A673 (cell line): Measurements from ENCODE around the gene IPPK. TPM values are rescaled to one million over a fixed set of nuclear protein-coding genes. Genes with fewer than 3 reads are reported as not detected.

Experiments
- BruUV-seq: library from RNA; stranded (reverse); fragments of 400-500 nt; replicated peaks from 2 replicates; lab custom pipeline; 2021; lab: Mats Ljungman, UMichigan
- CTCF ChIA-PET: fragments of 300-600 bp; sonication (Branson Sonifier 250); formaldehyde crosslinking; loops from one replicate; lab custom pipeline; 2022; ENCODE audit warnings: antibody characterized with exemption; lab: Charles Lee
- POLR2A ChIA-PET: fragments of 300-600 bp; sonication (Branson Sonifier 250); formaldehyde crosslinking; loops from one replicate; lab custom pipeline; 2022; ENCODE audit warnings: antibody characterized with exemption; ENCODE audit not compliant: low non-redundant PET; lab: Charles Lee
- DNase-seq: peaks from one replicate; pipeline ENCODE4 v3.0.0-alpha.2; 2015; ENCODE audit warnings: low spot score
- H3K27ac ChIP-seq: fragments of 200-600 bp; sonication (generic); 2 replicates; pipeline ENCODE4 v1.5.1; 2016; ENCODE audit warnings: mixed run types, low read depth, mild to moderate bottlenecking, mixed read lengths, antibody characterized with exemption, low read length; ENCODE audit not compliant: poor library complexity, severe bottlenecking
- H3K27me3 ChIP-seq: fragments of 200-600 bp; sonication (generic); replicated peaks from 2 replicates; pipeline ENCODE4 v1.6.1; 2017; ENCODE audit warnings: mixed run types, low read depth, mild to moderate bottlenecking, mixed read lengths, antibody characterized with exemption, low read length; ENCODE audit not compliant: insufficient read depth, poor library complexity
- H3K36me3 ChIP-seq: fragments of 200-600 bp; sonication (generic); 2 replicates; pipeline ENCODE4 v1.6.1; 2016; ENCODE audit warnings: mixed run types, mild to moderate bottlenecking, mixed read lengths, antibody characterized with exemption, low read length; ENCODE audit not compliant: insufficient read depth, poor library complexity, severe bottlenecking
- H3K4me1 ChIP-seq: fragments of 200-600 bp; sonication (generic); 2 replicates; pipeline ENCODE4 v1.6.1; 2017; ENCODE audit warnings: mixed run types, mild to moderate bottlenecking, mixed read lengths, antibody characterized with exemption, low read length; ENCODE audit not compliant: insufficient read depth, poor library complexity, severe bottlenecking
- H3K4me3 ChIP-seq: fragments of 200-600 bp; sonication (generic); 2 replicates; pipeline ENCODE4 v1.5.1; 2016; ENCODE audit warnings: low read depth, mixed run types, mild to moderate bottlenecking, mixed read lengths, low read length; ENCODE audit not compliant: poor library complexity, severe bottlenecking
- H3K9me3 ChIP-seq: fragments of 200-600 bp; sonication (generic); 2 replicates; pipeline ENCODE4 v1.6.1; 2016; ENCODE audit warnings: mixed run types, low read depth, mild to moderate bottlenecking, mixed read lengths, antibody characterized with exemption, low read length; ENCODE audit not compliant: poor library complexity, severe bottlenecking
- EZH2 ChIP-seq: fragments of 200-600 bp; sonication (generic); IDR thresholded peaks from 2 replicates; pipeline ENCODE4 v1.6.1; 2017; ENCODE audit warnings: borderline replicate concordance, low read depth, mild to moderate bottlenecking, mixed read lengths, antibody characterized with exemption, low read length; ENCODE audit not compliant: poor library complexity, severe bottlenecking
- intact Hi-C: fragments of 100-400 bp; cut with micrococcal nuclease; formaldehyde crosslinking; loops from one replicate; pipeline ENCODE4 v1.10.0; 2022; ENCODE audit not compliant: unreplicated experiment
- total RNA-seq: library from RNA; stranded (reverse); gene quantifications from 2 replicates; pipeline ENCODE4 v1.2.3, GENCODE V29; 2021
- TF ChIP-seq, protein P1 (sequence below): fragments of 300-800, 200-600 bp; sonication (generic); conservative IDR thresholded peaks from 2 replicates; pipeline ENCODE4 v1.5.1; 2017; ENCODE audit warnings: low read depth, mild to moderate bottlenecking, antibody characterized with exemption, low read length, moderate library complexity, mixed read lengths

IPPK gene
- total RNA-seq, 1 experiment from 2014 or later: 14.0 TPM

DNA sequence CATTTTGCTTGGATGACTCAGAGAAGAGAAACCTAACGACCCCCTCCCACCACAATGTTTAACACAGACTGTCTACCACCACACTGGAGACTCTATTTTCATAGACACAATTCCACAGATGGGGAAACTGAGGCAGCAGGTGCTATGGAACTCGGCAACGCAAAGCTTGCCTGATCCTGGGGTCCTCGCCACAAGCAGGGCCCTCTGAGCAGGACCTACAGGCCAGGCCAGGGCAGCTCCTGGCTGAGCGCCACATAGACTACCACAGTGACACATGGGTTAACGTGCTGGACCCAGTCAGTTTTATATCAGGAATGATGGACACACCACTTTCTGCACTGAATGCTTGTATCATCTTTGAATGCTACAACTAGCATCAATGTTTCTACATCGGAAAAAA, 11.8 kb downstream of the IPPK start:
- DNase-seq: no peak
- ChIA-PET CTCF (no interaction called here), POLR2A (no interaction called here)
- Histone ChIP-seq H3K27me3 (no peaks in the 10 kb centered on the region), H3K9me3 (no peaks in the 10 kb centered on the region), H3K36me3 (peaks cover 13% of the 10 kb centered on the region), H3K27ac (no peak overlapping the region), H3K4me1 (peaks cover 11% of the 10 kb centered on the region), H3K4me3 (no peak overlapping the region)
- BruUV-seq: no TSS peak
- no peak for TF ChIP-seq EZH2
- TF ChIP-seq, protein P1, sequence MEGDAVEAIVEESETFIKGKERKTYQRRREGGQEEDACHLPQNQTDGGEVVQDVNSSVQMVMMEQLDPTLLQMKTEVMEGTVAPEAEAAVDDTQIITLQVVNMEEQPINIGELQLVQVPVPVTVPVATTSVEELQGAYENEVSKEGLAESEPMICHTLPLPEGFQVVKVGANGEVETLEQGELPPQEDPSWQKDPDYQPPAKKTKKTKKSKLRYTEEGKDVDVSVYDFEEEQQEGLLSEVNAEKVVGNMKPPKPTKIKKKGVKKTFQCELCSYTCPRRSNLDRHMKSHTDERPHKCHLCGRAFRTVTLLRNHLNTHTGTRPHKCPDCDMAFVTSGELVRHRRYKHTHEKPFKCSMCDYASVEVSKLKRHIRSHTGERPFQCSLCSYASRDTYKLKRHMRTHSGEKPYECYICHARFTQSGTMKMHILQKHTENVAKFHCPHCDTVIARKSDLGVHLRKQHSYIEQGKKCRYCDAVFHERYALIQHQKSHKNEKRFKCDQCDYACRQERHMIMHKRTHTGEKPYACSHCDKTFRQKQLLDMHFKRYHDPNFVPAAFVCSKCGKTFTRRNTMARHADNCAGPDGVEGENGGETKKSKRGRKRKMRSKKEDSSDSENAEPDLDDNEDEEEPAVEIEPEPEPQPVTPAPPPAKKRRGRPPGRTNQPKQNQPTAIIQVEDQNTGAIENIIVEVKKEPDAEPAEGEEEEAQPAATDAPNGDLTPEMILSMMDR: no peak
- intact Hi-C loops: no loop called here

- CTCF ChIA-PET: no interaction called here
- Histone ChIP-seq H3K4me1 (peaks cover 11% of the 10 kb centered on the region), H3K4me3 (no peak overlapping the region), H3K27ac (no peak overlapping the region), H3K27me3 (no peaks in the 10 kb centered on the region), H3K36me3 (peaks cover 13% of the 10 kb centered on the region), H3K9me3 (no peaks in the 10 kb centered on the region)
- DNase-seq: no peak
- POLR2A ChIA-PET: no interaction called here
- BruUV-seq: no TSS peak
- TF ChIP-seq, protein P1: no peak
- no peak for TF ChIP-seq EZH2
- intact Hi-C loops: no loop called here
These were observed 12.4 kb downstream of the IPPK start for GRCh38 chr9:92657296-92658094.

GRCh38 chr9:92656537-92656925, 13.4 kb downstream of the IPPK start:
- TF ChIP-seq, protein P1: no peak
- no peak for TF ChIP-seq EZH2
- H3K4me1 ChIP-seq: peaks cover 7% of the 10 kb centered on the region
- POLR2A ChIA-PET: no interaction called here
- H3K4me3 ChIP-seq: no peak overlapping the region
- DNase-seq: no peak
- no peaks in the 10 kb centered on the region for H3K9me3 ChIP-seq
- CTCF ChIA-PET: no interaction called here
- H3K27ac ChIP-seq: no peak overlapping the region
- no TSS peak for BruUV-seq
- H3K27me3 ChIP-seq: no peaks in the 10 kb centered on the region
- intact Hi-C loops: no loop called here
- H3K36me3 ChIP-seq: peaks cover 18% of the 10 kb centered on the region
